OCI-LY7 (cell line): ENCODE data around the gene ZNF516. TPM values are rescaled to one million over a fixed set of nuclear protein-coding genes. Genes with fewer than 3 reads are reported as not detected.

Experiments
- BruUV-seq: library from RNA; stranded (reverse); fragments of 400-500 nt; replicated peaks from 2 replicates; lab custom pipeline; 2021; lab: Mats Ljungman, UMichigan
- CTCF ChIA-PET: fragments of 300-600 bp; sonication (Branson Sonifier 250); formaldehyde crosslinking; loops from one replicate; lab custom pipeline; 2022; ENCODE audit warnings: antibody characterized with exemption; ENCODE audit not compliant: unreplicated experiment; lab: Charles Lee
- POLR2A ChIA-PET: fragments of 300-600 bp; sonication (Branson Sonifier 250); formaldehyde crosslinking; loops from one replicate; lab custom pipeline; 2022; ENCODE audit warnings: antibody characterized with exemption; lab: Charles Lee
- DNase-seq: peaks from one replicate; pipeline ENCODE4 v3.0.0-alpha.2; 2015; ENCODE audit warnings: low spot score
- H2AFZ ChIP-seq: fragments of 200-600 bp; sonication (generic), shearing (Covaris generic); 2 replicates; pipeline ENCODE4 v1.6.1; 2014; ENCODE audit warnings: mild to moderate bottlenecking, antibody characterized with exemption, low read length, moderate library complexity
- H3K27ac ChIP-seq: fragments of 200-600 bp; sonication (generic); 2 replicates; pipeline ENCODE4 v1.5.1; 2014; ENCODE audit warnings: mixed run types, low read depth, mild to moderate bottlenecking, moderate library complexity, low read length, inconsistent platforms; ENCODE audit not compliant: poor library complexity, severe bottlenecking
- H3K36me3 ChIP-seq: fragments of 200-600 bp; sonication (generic); 2 replicates; pipeline ENCODE4 v1.6.1; 2014; ENCODE audit warnings: mild to moderate bottlenecking, antibody characterized with exemption, low read length, moderate library complexity, mixed read lengths; ENCODE audit not compliant: insufficient read depth
- H3K4me1 ChIP-seq: fragments of 200-600 bp; sonication (generic); 2 replicates; pipeline ENCODE4 v1.5.1; 2014; ENCODE audit warnings: mild to moderate bottlenecking, low read length; ENCODE audit not compliant: insufficient read depth, poor library complexity, severe bottlenecking
- H3K4me2 ChIP-seq: fragments of 200-600 bp; sonication (generic); 2 replicates; pipeline ENCODE4 v1.6.1; 2014; ENCODE audit warnings: mild to moderate bottlenecking, low read length
- H3K4me3 ChIP-seq: fragments of 200-600 bp; sonication (generic); 2 replicates; pipeline ENCODE4 v1.5.1; 2014; ENCODE audit warnings: mild to moderate bottlenecking, low read depth, low read length; ENCODE audit not compliant: poor library complexity, severe bottlenecking
- H3K79me2 ChIP-seq: fragments of 200-600 bp; sonication (generic); 2 replicates; pipeline ENCODE4 v1.6.1; 2016; ENCODE audit warnings: low read depth, mild to moderate bottlenecking, low read length, moderate library complexity, mixed read lengths; ENCODE audit not compliant: insufficient read depth
- H3K9me2 ChIP-seq: fragments of 200-600 bp; sonication (generic); 2 replicates; pipeline ENCODE4 v1.6.1; 2016; ENCODE audit warnings: mild to moderate bottlenecking, low read length, mixed read lengths; ENCODE audit not compliant: insufficient read depth
- H3K9me3 ChIP-seq: fragments of 200-600 bp; sonication (generic); 2 replicates; pipeline ENCODE4 v1.6.1; 2014; ENCODE audit warnings: mild to moderate bottlenecking, mixed run types, low read length, mixed read lengths
- H4K20me1 ChIP-seq: fragments of 200-600 bp; sonication (generic); 2 replicates; pipeline ENCODE4 v1.6.1; 2014; ENCODE audit warnings: mild to moderate bottlenecking, antibody characterized with exemption, low read length, moderate library complexity, mixed read lengths; ENCODE audit not compliant: insufficient read depth
- CTCF ChIP-seq: fragments of 200-600 bp; sonication (generic); conservative IDR thresholded peaks from 2 replicates; pipeline ENCODE4 v1.5.1; 2014; ENCODE audit warnings: mild to moderate bottlenecking, antibody characterized with exemption, low read length, moderate library complexity, mixed read lengths
- EZH2phosphoT487 ChIP-seq: fragments of 200-600 bp; sonication (generic); IDR thresholded peaks from 2 replicates; pipeline ENCODE4 v1.6.1; 2018; ENCODE audit warnings: low read depth, borderline replicate concordance, mild to moderate bottlenecking, mixed run types, antibody characterized with exemption, low read length, moderate library complexity, mixed read lengths
- intact Hi-C: fragments of 100-400 bp; cut with micrococcal nuclease; formaldehyde crosslinking; loops from one replicate; pipeline ENCODE4 v1.10.0; 2022; ENCODE audit not compliant: unreplicated experiment
- total RNA-seq, 2 experiments: library from RNA; depleted of rRNA in 1 of 2; stranded (reverse); fragments of >200 nt in 1 of 2; shearing (Covaris generic) in 1 of 2; gene quantifications; 2 replicates each; pipeline ENCODE4 v1.2.3, GENCODE V29; 2014 to 2022

The ZNF516 gene
- total RNA-seq, 2 experiments from 2014 or later, result 16.2 to 32.3 TPM

DNA sequence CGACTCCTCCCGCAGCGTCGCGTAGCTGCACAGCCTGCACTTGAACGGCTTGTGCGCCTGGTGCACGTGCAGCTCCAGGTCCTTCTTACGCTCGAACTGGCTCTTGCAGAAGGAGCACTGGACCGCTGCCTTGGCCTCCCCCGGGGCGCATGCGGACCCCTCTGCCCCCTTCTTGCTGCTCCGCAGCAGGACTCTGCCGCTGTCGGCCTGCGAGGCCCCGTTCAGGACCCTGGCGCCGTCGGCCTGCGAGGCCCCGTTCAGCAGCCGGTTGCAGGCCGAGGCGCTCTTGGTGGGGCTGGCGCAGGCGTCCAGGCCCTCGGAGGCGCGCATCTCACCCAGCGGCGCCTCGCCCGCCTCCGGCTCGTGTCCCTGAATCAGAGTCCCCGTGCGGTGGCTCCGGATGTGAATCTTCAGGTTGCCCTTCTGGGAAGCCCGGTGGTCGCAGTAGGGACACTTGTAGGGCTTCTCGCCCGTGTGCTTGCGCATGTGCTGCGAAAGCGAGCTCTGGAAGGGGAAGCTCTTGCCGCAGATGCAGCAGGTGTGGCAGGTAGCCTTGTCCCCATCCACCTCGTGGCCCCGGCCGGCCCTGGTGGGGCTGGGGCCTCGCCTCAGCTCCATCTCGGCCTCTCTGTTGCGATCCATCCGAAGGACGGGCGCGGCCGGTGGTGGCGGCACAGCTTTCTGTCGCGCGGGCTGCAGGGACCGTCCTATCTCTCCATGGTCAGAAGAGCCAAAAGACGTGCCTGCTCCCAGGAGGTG is 52.5 kb downstream of the ZNF516 start:
- H3K9me2 ChIP-seq, result no peaks in the 10 kb centered on the region
- DNase-seq, result no peak
- no peaks in the 10 kb centered on the region for H3K9me3 ChIP-seq
- ChIA-PET POLR2A (no interaction called here), CTCF (no interaction called here)
- peaks cover 26% of the 10 kb centered on the region for H3K36me3 ChIP-seq
- H3K4me3 ChIP-seq, result no peak overlapping the region
- intact Hi-C loops, result no loop called here
- no peak overlapping the region for H2AFZ ChIP-seq
- peaks cover 49% of the 10 kb centered on the region for H3K79me2 ChIP-seq
- no peaks in the 10 kb centered on the region for H3K4me1 ChIP-seq
- no TSS peak for BruUV-seq
- H3K27ac ChIP-seq, result no peak overlapping the region
- no peak overlapping the region for H3K4me2 ChIP-seq
- H4K20me1 ChIP-seq, result no peaks in the 10 kb centered on the region; the same call in 1 of the 2 replicates
- TF ChIP-seq CTCF, result no peak
- no peak for TF ChIP-seq EZH2phosphoT487

DNA sequence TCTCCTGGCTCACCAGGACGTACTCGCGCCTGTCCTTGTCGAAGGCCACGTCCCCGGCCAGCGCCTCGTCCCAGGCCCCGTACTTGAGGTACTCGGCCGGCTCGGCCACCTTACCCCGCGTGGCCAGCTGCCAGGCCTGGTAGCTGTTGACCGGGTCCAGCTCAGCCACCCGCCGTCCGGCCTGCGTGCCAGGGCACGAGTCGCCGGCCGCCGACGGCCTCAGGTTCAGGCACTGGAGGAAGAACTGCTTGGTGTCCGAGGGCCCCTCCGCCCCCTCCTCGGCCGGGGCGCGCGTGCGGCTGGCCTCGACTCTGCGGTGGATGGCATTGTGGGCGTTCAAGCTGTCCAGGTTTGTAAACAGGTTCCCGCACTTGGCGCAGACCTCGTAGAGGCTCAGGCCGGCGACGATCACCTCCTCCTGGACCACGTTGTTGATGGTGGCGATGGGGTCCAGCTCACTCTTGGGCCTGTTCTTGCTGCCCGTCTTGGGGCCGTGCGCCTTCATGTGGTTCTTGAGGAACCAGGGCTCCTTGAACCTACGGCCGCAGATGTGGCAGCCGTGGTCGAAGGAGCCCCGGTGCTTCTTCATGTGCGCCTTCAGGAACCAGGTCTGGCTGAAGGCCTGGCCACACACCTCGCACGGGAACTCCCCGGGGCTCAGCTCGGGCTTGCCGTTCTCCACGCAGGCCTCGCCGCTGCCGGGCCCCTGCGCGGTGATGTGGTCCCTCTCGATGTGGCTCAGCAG is 53.2 kb downstream of the ZNF516 start:
- H3K36me3 ChIP-seq, result peaks cover 26% of the 10 kb centered on the region
- no peaks in the 10 kb centered on the region; the same call in 1 of the 2 replicates for H4K20me1 ChIP-seq
- H3K9me3 ChIP-seq, result no peaks in the 10 kb centered on the region
- DNase-seq, result no peak
- no peak overlapping the region for H2AFZ ChIP-seq
- H3K4me3 ChIP-seq, result no peak overlapping the region
- H3K9me2 ChIP-seq, result no peaks in the 10 kb centered on the region
- ChIA-PET CTCF (no interaction called here), POLR2A (no interaction called here)
- intact Hi-C loops, result no loop called here
- no TSS peak for BruUV-seq
- no peak overlapping the region for H3K27ac ChIP-seq
- no peak overlapping the region for H3K4me2 ChIP-seq
- H3K4me1 ChIP-seq, result no peaks in the 10 kb centered on the region
- no peak for TF ChIP-seq CTCF
- no peak for TF ChIP-seq EZH2phosphoT487
- H3K79me2 ChIP-seq, result peaks cover 45% of the 10 kb centered on the region
